Midbrain (tissue), 1 donor: ENCODE data around the gene CDYL.

Experiments
- DNase-seq: peaks from one replicate; lab custom pipeline; 2025; lab: John Stamatoyannopoulos, UW

CDYL gene

DNA sequence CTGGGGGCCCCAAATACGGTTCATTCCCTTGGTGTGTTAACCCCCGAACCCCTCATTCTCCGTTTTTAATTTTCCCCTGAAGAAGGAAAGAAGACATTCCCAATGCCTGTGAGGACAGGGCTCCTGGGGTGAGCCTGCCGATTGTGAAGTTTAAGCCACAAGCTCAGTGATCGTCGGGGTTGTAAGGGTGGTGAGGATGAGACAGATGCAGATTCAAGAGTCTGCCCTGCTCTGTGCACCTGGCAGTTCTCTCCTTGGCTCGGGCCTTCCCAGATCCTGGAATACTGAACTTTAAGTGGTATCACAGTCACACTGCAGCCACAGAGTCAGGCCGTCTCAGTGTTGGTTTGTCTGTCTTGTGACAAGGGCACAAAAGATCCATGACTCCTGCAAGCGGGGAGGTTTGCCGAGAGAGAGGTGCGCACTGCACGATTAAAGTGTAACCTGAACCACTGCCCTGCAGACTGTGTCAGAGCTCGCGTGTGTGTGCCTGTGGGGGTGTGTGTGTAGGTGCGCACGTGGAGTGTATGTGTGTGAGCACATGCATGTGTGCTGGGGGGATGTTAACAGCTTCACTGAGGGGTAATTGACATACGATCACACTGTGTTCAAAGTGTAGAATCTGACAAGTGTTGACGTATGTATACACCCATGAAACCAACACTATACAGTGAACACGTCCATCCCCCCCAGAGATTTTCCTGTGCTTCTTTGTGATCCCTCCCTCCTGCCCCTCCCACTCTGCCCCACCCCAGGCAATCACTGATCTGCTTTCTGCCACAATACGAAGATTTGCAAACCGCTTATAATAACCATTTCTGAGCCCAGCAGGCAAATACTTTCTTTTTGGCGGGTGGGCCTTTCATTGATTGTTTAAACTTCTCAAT lies 188.7 kb downstream of the CDYL start:
- no peak for DNase-seq

DNA sequence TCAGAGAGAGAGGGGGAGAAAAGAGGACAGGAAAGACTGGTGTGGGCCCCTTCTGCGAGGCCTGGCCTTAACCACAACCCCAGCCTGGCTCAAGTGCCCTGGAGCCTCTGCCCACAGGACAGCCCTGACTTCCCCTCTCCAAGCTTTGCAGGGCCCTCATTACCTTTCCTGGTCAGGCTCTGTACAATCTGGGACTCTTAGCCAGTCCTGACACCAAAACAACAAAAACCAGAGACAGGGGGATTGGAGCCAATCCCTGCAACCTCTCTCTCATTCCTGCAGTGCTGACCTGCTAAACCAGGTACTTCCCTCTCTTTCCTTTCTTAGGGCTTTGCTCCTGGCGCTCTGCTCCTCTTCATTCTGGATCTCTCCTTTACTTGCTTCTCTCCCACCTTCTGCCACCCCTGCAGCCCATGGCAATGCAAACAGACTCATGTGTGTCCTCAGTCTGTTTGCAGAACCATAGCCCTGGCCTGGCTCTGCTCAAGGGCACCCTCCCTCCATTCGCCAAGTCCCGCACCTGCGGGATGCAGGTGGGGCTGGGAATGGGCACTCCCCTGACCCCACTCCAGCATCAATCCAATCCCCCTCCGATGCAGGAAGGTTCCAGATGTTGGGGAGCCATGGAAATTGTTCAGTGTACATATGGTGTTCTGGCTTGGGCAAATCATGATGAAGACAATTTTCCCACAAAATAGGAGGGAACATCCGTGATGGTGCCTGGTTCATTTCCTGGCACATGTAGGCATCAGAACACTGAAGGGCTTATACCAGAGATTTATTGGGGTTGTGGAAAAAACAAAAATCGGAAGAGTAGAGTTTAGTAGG lies 189.6 kb downstream of the CDYL start:
- no peak for DNase-seq

- DNase-seq = no peak
These were observed 191.3 kb downstream of the CDYL start for GRCh38 chr6:4967301-4968030.

DNA sequence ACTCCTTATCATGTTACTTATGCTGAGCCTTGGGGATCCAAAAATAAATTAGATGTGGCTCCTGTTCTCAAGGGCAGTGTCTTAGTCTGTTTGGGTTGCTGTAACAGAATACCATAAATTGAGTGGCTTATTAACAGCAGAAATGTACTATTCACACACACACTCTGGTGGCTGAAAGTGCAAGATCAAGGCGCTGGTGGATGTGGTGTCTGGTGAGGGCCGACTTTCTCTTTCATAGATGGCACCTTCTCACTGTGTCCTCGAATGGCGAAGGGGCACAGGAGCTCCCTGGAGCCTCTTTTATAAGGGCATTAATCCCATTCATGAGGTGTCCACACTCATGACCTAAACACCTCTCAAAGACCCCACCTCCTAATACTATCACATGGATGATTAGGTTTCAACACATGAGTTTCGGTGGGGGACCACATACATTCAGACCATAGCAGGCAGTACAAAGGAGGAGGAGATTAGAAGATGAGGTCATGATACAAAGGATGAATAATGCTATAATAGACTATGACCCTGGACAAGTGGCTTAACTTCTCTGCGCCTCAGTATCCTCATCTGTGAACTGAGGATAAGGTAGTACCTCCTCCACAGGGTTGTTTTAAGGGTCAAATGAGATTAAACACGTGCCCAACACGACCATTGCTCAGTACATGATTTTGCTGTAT lies 193.5 kb downstream of the CDYL start:
- DNase-seq = no peak

GRCh38 chr6:4970739-4971395 lies 194.7 kb downstream of the CDYL start:
- no peak for DNase-seq

DNA sequence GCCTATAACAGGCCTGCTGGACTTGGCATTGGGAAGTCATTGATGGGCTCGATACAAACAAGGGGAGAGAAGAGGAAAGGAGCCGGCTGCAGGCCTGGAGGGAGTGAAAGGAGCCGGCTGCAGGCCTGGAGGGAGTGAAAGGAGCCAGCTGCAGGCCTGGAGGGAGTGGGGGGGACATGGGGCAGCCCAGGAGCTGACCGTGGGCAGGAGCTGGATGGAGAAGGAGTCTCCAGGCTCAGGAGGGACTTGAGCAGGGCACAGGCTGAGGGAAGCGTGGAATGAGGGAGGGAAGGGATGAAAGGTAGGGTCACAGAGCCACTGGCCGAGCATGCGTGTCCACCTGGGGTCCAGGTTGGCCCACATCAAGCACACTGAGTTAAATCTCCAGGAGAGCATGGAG lies 195.6 kb downstream of the CDYL start:
- no peak for DNase-seq

- no peak for DNase-seq
These were observed 196.2 kb downstream of the CDYL start for GRCh38 chr6:4972438-4972837.

- no peak for DNase-seq
These were observed 197.2 kb downstream of the CDYL start for GRCh38 chr6:4973415-4973814.

- DNase-seq = no peak
These were observed 198.0 kb downstream of the CDYL start for GRCh38 chr6:4973982-4974745.

DNA sequence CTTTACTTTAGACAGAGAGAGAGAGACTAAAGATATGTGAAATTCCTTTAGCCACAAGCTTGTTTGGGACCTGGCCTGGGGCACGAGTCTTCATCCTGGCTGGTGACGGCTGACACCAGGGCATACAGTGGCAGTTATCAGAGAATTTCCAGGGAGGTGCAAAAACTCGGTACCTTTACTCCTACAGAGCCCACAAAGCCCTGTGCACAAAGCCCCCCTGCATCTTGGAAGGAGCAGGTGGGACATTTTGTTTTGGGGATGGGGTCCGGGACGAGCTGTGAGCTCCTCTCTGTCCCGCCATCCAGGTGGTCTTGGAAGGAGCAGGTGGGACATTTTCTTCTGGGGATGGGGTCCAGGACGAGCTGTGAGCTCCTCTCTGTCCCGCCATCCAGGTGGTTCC lies 198.8 kb downstream of the CDYL start:
- no peak for DNase-seq

DNA sequence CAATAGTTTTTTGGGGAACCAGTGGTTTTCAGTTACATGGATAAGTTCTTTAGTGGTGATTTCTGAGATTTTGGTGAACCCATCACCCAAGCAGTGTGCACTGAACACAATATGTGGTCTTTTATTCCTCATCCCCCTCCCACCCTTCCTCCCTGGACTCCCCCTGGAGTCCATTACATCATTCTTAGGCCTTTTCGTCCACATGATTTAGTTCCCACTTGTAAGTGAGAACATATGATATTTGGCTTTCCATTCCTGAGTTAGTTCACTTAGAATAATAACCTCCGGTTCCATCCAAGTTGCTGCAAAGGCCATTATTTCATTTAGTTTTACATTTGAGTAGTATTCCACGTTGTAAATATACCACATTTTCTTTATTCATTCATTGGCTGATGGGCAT lies 199.3 kb downstream of the CDYL start:
- DNase-seq = no peak

- DNase-seq = no peak
These were observed 201.3 kb downstream of the CDYL start for GRCh38 chr6:4977468-4977867.

GRCh38 chr6:4979426-4979825 lies 203.2 kb downstream of the CDYL start:
- no peak for DNase-seq

GRCh38 chr6:4981761-4982160 lies 205.6 kb downstream of the CDYL start:
- no peak for DNase-seq

GRCh38 chr6:4983322-4983721 lies 207.1 kb downstream of the CDYL start:
- DNase-seq = no peak

- DNase-seq = no peak
These were observed 210.8 kb downstream of the CDYL start for GRCh38 chr6:4986999-4987398.

DNA sequence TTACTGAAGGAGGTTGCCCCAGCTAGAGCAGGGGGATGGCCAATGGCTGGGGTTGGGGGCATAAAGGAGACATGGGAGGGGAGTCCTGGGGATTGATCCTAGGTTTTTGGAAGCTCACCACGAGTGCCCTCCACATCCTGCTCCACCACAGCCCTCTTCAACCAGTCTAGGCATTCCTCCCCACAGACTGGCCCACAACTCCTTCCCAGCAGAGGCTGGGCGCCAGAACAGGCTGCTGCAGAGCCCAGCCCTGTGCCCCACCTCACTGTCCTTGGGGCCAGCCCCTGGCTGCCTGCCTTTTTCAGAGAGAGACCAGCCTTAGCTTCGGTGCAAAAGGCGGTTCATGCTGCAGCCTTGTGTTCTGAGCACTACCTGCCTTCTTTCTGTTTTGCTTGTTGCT lies 211.2 kb downstream of the CDYL start:
- no peak for DNase-seq

DNA sequence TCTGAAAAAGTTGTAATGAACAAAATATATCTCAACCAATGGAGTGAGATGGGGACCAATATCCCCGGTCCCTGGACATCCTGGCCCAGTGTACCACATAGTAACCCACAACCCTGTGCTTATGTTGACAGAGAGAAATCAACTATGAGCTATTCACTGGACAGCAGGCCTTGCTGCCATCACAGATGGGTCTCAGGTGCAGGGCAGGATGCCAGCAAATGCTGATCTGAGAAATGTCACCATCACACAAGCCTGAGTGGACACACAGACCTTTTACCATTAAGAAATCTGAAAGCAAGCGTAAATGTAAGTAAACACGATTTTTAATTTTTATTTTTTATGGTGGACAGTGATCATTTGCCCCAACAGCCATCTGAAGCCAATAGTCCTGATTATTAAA lies 218.5 kb downstream of the CDYL start:
- no peak for DNase-seq

DNA sequence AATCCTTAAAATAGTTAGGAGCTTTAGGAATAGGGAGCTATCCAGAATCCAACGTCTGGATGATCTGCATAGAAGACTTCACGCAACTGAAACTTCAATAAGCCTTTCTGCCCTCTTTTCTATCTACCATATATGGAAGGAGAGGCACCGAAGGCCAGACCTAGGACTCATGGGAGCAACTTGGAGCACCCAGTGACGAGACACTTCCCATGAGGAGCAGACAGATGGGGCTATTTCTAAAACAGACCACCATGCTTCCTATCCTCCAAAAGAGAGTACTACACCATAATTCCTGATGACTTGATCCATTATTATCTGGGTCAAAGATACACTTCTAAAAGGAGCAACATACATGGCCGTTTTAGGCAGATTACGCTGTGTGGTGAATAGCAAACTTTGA lies 221.7 kb downstream of the CDYL start:
- no peak for DNase-seq

DNA sequence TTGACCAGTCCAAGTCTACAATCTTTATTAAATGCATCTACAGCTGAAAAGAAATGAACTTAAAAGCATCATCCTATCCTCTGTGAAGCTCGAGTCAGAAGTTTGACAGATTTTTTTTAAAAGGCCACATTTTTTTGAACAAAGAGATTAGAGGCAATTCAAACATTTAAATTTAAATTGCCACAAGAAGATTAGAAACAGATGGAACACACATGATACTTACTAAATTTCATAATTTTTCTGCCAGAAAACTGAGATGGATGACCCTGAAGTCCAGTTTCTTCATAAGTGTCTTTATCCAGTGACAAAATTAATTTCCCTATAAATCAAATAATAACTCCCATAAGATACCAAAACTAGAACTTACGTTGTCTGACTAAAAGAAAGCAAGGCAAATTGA lies 223.4 kb downstream of the CDYL start:
- DNase-seq = no peak
